LNCAP (cell line): Measurements from ENCODE around the gene AGPAT4.

ENCODE experiments used
- TF ChIP-seq, protein P1 (sequence below): fragments of 450-650 bp; IDR thresholded peaks from 2 replicates; pipeline ENCODE4 v1.5.1; 2017; ENCODE audit warnings: mild to moderate bottlenecking

Gene AGPAT4

DNA sequence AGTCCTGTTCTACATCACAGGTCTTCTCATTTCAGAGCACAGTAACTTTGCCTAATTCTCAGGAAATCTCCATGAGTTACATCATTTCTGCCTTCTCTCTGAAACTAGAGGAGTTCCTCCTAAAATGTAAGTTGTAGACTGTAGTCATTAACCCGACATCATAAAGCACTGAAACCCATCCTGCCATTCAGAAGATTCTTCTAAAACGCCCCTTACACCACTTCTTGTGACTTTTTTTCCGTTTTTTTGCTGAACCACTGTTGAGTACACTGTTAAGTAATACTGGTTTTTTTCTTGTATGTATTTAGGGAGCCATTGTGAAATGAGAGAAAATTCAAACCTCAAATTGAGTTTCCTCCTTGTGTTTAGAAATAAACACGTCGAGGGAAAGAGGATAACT lies 164.9 kb downstream of the AGPAT4 start:
- TF ChIP-seq, protein P1, sequence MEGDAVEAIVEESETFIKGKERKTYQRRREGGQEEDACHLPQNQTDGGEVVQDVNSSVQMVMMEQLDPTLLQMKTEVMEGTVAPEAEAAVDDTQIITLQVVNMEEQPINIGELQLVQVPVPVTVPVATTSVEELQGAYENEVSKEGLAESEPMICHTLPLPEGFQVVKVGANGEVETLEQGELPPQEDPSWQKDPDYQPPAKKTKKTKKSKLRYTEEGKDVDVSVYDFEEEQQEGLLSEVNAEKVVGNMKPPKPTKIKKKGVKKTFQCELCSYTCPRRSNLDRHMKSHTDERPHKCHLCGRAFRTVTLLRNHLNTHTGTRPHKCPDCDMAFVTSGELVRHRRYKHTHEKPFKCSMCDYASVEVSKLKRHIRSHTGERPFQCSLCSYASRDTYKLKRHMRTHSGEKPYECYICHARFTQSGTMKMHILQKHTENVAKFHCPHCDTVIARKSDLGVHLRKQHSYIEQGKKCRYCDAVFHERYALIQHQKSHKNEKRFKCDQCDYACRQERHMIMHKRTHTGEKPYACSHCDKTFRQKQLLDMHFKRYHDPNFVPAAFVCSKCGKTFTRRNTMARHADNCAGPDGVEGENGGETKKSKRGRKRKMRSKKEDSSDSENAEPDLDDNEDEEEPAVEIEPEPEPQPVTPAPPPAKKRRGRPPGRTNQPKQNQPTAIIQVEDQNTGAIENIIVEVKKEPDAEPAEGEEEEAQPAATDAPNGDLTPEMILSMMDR: no peak

DNA sequence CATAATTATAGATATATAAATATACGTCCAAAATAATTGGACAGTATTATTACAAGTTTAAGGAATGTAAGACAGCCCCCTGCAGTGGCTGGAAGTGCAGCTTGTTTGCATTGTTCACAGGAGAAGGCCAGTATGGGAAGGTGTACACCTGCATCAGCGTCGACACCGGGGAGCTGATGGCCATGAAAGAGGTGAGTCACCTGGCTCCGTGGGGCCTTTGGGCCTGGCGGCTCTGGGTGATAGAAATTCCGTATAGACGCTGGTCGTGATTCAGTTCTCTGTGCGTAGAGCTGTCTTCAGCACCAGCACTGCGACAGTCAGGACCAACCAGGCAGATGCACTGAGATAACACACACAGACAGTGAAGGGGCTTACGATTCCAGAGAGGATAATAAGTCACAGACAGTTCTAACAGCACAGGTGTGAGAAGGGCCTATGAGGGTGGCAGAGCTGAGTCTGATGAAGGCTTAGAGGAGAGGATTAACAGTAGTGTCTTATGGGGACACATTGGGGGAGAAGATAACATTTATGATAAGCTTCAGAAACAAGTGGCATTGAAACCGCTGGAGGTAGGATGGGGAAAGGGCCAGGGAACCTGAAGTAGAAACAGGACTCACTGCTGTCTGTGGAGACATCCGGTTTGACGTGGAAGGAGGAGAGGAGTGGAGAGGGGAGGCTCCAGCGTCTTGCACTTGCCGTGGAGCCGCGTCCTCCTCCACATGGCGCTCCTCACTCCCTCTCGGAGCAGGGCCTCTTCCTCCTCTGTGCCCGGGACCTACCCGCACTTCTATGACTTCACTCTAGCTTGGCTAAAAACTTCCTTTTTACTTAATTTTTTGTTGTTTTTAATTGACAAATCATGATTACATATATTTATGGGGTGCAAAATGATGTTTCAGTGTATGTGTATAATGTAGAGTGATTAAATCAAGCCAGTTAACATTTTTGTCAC lies 165.8 kb downstream of the AGPAT4 start:
- TF ChIP-seq, protein P1: no peak

DNA sequence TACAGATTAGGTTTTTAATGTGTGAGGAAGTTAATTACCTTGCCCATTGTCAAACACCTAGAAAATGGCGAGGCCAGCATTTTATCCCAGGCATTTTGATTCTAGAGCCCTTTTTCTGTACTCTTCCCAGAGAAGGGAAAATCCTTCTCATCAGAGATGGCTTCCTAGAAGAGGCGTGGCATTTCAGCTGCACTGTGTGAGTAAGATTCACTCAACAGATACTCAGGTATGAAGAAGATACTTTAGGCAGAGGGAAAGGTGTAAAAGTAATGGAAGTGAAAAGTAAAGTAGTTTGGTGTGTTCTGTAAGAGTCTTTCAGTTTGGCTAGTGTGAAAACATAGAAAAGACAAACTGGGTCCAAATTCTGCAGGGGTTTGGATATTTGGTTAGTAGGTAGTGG lies 168.5 kb downstream of the AGPAT4 start:
- TF ChIP-seq, protein P1: no peak

DNA sequence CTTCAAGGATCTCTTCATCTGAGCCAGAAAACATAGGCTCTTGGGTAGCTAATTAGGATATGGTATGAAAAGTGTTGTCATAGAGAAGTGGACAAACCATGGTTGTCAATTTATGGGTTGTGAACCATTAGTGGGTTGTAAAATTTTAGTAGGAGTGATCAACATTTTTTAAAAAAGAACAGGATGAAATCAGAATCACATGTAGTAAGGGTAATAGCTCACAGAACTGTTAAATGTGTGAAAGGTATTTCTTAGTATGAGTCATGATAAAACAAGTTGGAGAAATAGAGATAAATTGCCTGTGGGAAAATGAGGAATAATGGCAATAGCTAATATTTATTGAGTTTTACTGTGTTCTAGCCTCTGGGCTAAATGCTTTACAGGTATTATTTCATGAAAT lies 168.9 kb downstream of the AGPAT4 start:
- TF ChIP-seq, protein P1: no peak

DNA sequence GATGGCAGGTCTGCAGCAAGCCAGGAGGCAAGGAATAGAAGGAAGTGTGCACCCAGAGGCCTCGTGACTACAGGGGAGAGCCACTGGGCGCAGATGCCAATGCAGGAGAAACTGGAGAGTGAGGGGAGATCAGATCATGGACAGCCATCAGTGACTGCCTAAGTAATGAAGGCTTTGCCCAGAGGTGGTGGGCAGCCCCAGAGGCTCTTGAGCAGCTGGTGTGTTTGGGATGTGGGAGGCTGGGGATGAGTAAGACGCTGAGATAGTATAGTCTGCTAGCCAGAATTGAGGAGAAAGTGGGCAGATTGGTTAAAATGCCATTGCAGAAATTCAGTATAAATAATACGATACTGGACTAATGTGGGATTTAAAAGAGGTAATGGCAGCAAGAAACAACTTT lies 170.4 kb downstream of the AGPAT4 start:
- TF ChIP-seq, protein P1: no peak

DNA sequence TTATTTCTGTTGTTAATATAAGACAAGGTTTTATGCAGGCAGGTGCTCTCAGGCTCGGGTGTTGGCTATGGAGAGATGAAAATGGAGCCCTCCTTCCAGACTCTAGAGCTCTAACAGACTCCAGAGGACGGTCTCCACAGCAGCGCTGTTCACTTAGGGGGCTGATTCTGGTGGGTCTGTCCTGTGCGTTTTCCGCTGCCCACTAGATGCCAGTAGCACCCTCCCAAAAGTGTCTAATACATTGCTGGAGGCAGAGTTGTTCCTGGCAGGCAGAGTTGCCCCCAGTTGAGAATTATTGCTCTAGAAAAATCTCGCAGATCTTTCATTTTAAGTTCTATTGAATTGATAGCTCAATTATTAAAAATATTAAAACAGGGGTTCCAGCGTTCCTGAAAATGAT lies 172.3 kb downstream of the AGPAT4 start:
- TF ChIP-seq, protein P1: no peak; the same call in 1 of the 2 replicates

DNA sequence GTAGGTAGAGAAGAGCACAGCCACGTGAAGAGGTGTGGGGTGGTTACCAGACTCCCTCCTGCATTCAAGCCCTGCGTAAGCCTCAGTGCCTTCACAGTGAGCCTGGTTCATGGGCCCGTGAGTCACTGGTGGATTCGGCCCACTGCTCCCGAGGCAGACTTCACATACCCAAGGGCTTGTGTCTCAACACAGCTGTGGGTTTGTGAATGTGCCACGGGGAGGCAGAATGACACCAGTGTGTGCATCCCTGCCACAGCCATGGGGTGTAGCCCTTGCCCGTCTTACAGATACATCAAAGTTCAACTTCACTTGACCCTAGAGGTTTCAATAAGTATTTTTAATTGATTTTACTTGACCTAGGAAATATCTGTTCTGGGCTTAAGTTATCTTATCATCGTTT lies 173.8 kb downstream of the AGPAT4 start:
- TF ChIP-seq, protein P1: no peak
